ENCODE data around the gene AFG1L. TPM values are rescaled to one million over a fixed set of nuclear protein-coding genes. Genes with fewer than 3 reads are reported as not detected.
"Not testable (repeated sequence)": the region's sequence is repeated elsewhere in the genome, so short reads cannot be mapped to it uniquely, and the experiment has no call there.

The AFG1L gene
- total RNA-seq, 1 donor from 2014 or later = 9.4 TPM

DNA sequence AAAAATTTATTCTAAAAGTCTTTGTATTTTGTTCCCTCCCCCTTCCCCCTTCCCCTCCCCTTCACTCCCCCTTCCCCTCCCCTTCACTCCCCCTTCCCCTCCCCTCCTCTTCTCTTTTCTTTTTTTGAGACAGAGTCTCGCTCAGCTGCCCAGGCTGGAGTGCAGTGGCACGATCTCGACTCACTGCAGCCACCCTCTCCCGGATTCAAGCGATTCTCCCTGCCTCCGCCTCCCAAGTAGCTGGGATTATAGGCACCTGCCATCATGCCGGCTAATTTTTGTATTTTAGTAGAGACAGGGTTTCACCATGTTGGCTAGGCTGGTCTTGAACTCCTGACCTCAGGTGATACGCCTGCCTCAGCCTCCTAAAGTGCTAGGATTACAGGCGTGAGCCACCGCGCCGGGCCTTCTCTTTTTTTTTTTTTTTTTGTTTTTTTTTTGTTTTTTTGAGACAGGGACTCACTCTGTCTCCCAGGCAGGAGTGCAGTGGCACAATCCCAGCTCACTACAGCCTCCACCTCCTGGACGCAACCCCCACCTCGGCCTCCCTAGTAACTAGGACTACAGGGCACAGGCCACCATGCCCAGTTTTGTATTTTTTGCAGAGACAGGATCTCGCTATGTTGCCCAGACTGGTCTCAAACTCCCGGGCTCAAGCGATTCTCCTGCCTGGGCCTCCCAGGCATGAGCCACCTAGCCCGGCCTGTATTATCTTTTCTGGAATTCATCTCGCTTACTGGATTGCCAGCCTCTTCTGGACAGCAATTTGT lies 1.1 kb upstream of the AFG1L start:
- TF ChIP-seq CTCF (IDR thresholded peaks at IDR 0.05; ENCODE audit: partially characterized antibody, unreplicated experiment) = no peak
- peaks cover 2% of the 10 kb centered on the region for H3K27me3 Mint-ChIP-seq (ENCODE audit: unreplicated experiment)
- no peak for DNase-seq
- H3K4me1 Mint-ChIP-seq (ENCODE audit: low read depth, unreplicated experiment) = peaks cover 7% of the 10 kb centered on the region
- H3K4me3 Mint-ChIP-seq (ENCODE audit: unreplicated experiment) = peak overlapping the region; percentile 98
- H3K27ac Mint-ChIP-seq (ENCODE audit: unreplicated experiment) = peak overlapping the region; percentile 38
- H3K36me3 Mint-ChIP-seq (ENCODE audit: unreplicated experiment) = no peaks in the 10 kb centered on the region
- H3K9me3 Mint-ChIP-seq (ENCODE audit: unreplicated experiment) = peaks cover 3% of the 10 kb centered on the region

- Mint-ChIP-seq H3K4me3 (ENCODE audit: unreplicated experiment) (peak overlapping the region; percentile 98), H3K36me3 (ENCODE audit: unreplicated experiment) (no peaks in the 10 kb centered on the region), H3K4me1 (ENCODE audit: low read depth, unreplicated experiment) (peaks cover 7% of the 10 kb centered on the region), H3K27ac (ENCODE audit: unreplicated experiment) (peak overlapping the region; percentile 98), H3K9me3 (ENCODE audit: unreplicated experiment) (peaks cover 4% of the 10 kb centered on the region), H3K27me3 (ENCODE audit: unreplicated experiment) (peaks cover 2% of the 10 kb centered on the region)
- DNase-seq = no peak
- TF ChIP-seq CTCF (IDR thresholded peaks at IDR 0.05; ENCODE audit: partially characterized antibody, unreplicated experiment) = no peak
These were observed 542 bp upstream of the AFG1L start for GRCh38 chr6:108294297-108294726.

DNA sequence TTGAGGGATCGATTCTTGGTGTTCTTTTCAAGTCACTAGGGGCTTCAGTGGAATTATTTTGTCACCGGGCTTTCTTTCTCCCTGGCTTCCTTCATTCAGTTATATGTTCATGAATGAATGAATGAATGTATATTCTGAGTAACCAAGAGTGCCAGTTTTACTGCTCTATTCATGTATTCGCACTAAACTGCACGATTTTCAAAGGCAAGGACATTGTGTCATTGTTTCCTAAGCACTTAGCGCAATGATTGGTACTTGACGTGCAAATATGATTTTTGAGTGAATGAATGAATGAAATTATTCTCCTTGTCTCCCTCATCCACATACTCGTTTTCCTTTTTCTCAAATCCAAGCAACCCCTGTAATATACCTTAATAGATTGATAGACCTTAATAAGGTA lies 822 bp downstream of the AFG1L start:
- peak overlapping the region; percentile 98 for H3K27ac Mint-ChIP-seq (ENCODE audit: unreplicated experiment)

GRCh38 chr6:108302386-108302785 lies 7.5 kb downstream of the AFG1L start:
- peaks cover 1% of the 10 kb centered on the region for H3K9me3 Mint-ChIP-seq (ENCODE audit: unreplicated experiment)
- H3K36me3 Mint-ChIP-seq (ENCODE audit: unreplicated experiment) = peaks cover 8% of the 10 kb centered on the region
- no peak for TF ChIP-seq CTCF (IDR thresholded peaks at IDR 0.05; ENCODE audit: partially characterized antibody, unreplicated experiment)

More for the DNA sequence above, 822 bp downstream of the AFG1L start:
- H3K27me3 Mint-ChIP-seq (ENCODE audit: unreplicated experiment) = no peaks in the 10 kb centered on the region
- peaks cover 7% of the 10 kb centered on the region for H3K4me1 Mint-ChIP-seq (ENCODE audit: low read depth, unreplicated experiment)
- peak overlapping the region; percentile 98 for H3K4me3 Mint-ChIP-seq (ENCODE audit: unreplicated experiment)
- no peak for TF ChIP-seq CTCF (IDR thresholded peaks at IDR 0.05; ENCODE audit: partially characterized antibody, unreplicated experiment)
- DNase-seq = no peak
- peaks cover 5% of the 10 kb centered on the region for H3K9me3 Mint-ChIP-seq (ENCODE audit: unreplicated experiment)
- H3K36me3 Mint-ChIP-seq (ENCODE audit: unreplicated experiment) = no peaks in the 10 kb centered on the region

GRCh38 chr6:108304646-108305045 lies 9.8 kb downstream of the AFG1L start:
- Mint-ChIP-seq H3K4me3 (ENCODE audit: unreplicated experiment) (no peak overlapping the region), H3K27me3 (ENCODE audit: unreplicated experiment) (no peaks in the 10 kb centered on the region), H3K4me1 (ENCODE audit: low read depth, unreplicated experiment) (no peaks in the 10 kb centered on the region), H3K36me3 (ENCODE audit: unreplicated experiment) (peaks cover 8% of the 10 kb centered on the region), H3K9me3 (ENCODE audit: unreplicated experiment) (no peaks in the 10 kb centered on the region), H3K27ac (ENCODE audit: unreplicated experiment) (no peak overlapping the region)
- TF ChIP-seq CTCF (IDR thresholded peaks at IDR 0.05; ENCODE audit: partially characterized antibody, unreplicated experiment) = no peak
- DNase-seq = no peak

More at GRCh38 chr6:108302386-108302785, 7.5 kb downstream of the AFG1L start:
- Mint-ChIP-seq H3K4me3 (ENCODE audit: unreplicated experiment) (no peak overlapping the region), H3K27ac (ENCODE audit: unreplicated experiment) (no peak overlapping the region), H3K27me3 (ENCODE audit: unreplicated experiment) (no peaks in the 10 kb centered on the region), H3K4me1 (ENCODE audit: low read depth, unreplicated experiment) (no peaks in the 10 kb centered on the region)
- no peak for DNase-seq

DNA sequence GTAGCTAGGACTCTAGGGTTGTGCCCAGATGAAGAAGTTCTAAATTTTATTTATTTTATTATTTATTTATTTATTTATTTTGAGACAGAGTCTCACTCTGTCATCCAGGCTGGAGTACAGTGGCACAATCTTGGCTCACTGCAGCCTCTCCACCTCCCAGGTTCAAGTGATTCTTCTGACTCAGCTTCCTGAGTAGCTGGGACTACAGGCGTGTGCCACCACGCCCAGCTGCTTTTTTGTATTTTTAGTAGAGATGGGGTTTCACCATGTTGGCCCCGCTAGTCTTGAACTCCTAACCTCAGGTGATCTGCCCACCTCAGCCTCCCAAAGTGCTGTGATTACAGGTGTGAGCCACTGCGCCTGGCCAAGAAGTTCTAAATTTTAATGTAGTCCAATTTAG lies 13.8 kb downstream of the AFG1L start:
- H3K27me3 Mint-ChIP-seq (ENCODE audit: unreplicated experiment); H3K27ac Mint-ChIP-seq (ENCODE audit: unreplicated experiment); H3K4me1 Mint-ChIP-seq (ENCODE audit: low read depth, unreplicated experiment); H3K4me3 Mint-ChIP-seq (ENCODE audit: unreplicated experiment); H3K9me3 Mint-ChIP-seq (ENCODE audit: unreplicated experiment); DNase-seq; H3K36me3 Mint-ChIP-seq (ENCODE audit: unreplicated experiment): not testable (repeated sequence)

All from glutamatergic neuron (in vitro differentiated cells).